H9 (cell line): Measurements from ENCODE around the gene KCNH2. TPM values are rescaled to one million over a fixed set of nuclear protein-coding genes. Genes with fewer than 3 reads are reported as not detected.

Source experiments
- DNase-seq: peaks from one replicate; pipeline ENCODE4 v3.0.0-alpha.2; 2017
- H2AFZ ChIP-seq: one replicate; pipeline ENCODE4 v1.6.1; 2013; ENCODE audit warnings: mild to moderate bottlenecking, low read length, control low read depth, moderate library complexity
- H2AK5ac ChIP-seq: 2 replicates; pipeline ENCODE4 v1.6.1; 2013; ENCODE audit warnings: low read length, control low read depth, mixed read lengths; ENCODE audit not compliant: insufficient read length
- H2BK120ac ChIP-seq: one replicate; pipeline ENCODE4 v1.6.1; 2013; ENCODE audit warnings: low read depth, mild to moderate bottlenecking, low read length, control low read depth, inconsistent platforms; ENCODE audit not compliant: poor library complexity, severe bottlenecking
- H2BK12ac ChIP-seq: 2 replicates; pipeline ENCODE4 v1.6.1; 2013; ENCODE audit warnings: low read length, control low read depth, mixed read lengths, low read depth; ENCODE audit not compliant: insufficient read length
- H2BK15ac ChIP-seq: 2 replicates; pipeline ENCODE4 v1.6.1; 2013; ENCODE audit warnings: low read depth, low read length, control low read depth
- H2BK20ac ChIP-seq: one replicate; pipeline ENCODE4 v1.6.1; 2013; ENCODE audit warnings: low read depth, mild to moderate bottlenecking, low read length, control low read depth, inconsistent platforms; ENCODE audit not compliant: poor library complexity, severe bottlenecking
- H2BK5ac ChIP-seq: 2 replicates; pipeline ENCODE4 v1.6.1; 2013; ENCODE audit warnings: low read length, control low read depth, mixed read lengths; ENCODE audit not compliant: insufficient read length
- H3K14ac ChIP-seq: 2 replicates; pipeline ENCODE4 v1.6.1; 2013; ENCODE audit warnings: low read length, control low read depth; ENCODE audit not compliant: insufficient read depth
- H3K18ac ChIP-seq: 2 replicates; pipeline ENCODE4 v1.6.1; 2013; ENCODE audit warnings: low read depth, mild to moderate bottlenecking, mixed read lengths, low read length, control low read depth; ENCODE audit not compliant: insufficient read length
- H3K23ac ChIP-seq: 2 replicates; pipeline ENCODE4 v1.6.1; 2013; ENCODE audit warnings: low read length, control low read depth, mixed read lengths, low read depth; ENCODE audit not compliant: insufficient read length
- H3K23me2 ChIP-seq: 2 replicates; pipeline ENCODE4 v1.6.1; 2013; ENCODE audit warnings: low read depth, mild to moderate bottlenecking, mixed read lengths, low read length, control low read depth; ENCODE audit not compliant: insufficient read length, poor library complexity, severe bottlenecking
- H3K27ac ChIP-seq: 2 replicates; pipeline ENCODE4 v1.5.1; 2013; ENCODE audit warnings: low read length, control low read depth, mixed read lengths, low read depth; ENCODE audit not compliant: insufficient read length
- H3K27me3 ChIP-seq: 2 replicates; pipeline ENCODE4 v1.6.1; 2013; ENCODE audit warnings: low read length, control low read depth, inconsistent platforms; ENCODE audit not compliant: insufficient read depth
- H3K4ac ChIP-seq: 2 replicates; pipeline ENCODE4 v1.6.1; 2013; ENCODE audit warnings: low read depth, mild to moderate bottlenecking, control low read depth, inconsistent platforms, low read length, moderate library complexity
- H3K4me1 ChIP-seq: 2 replicates; pipeline ENCODE4 v1.6.1; 2013; ENCODE audit warnings: low read length, control low read depth, inconsistent platforms; ENCODE audit not compliant: insufficient read depth
- H3K4me2 ChIP-seq: 2 replicates; pipeline ENCODE4 v1.6.1; 2013; ENCODE audit warnings: low read length, control low read depth, mixed read lengths; ENCODE audit not compliant: insufficient read length, insufficient read depth
- H3K56ac ChIP-seq: 2 replicates; pipeline ENCODE4 v1.6.1; 2013; ENCODE audit warnings: low read depth, mild to moderate bottlenecking, mixed read lengths, low read length, control low read depth; ENCODE audit not compliant: insufficient read length
- H3K79me1 ChIP-seq: 2 replicates; pipeline ENCODE4 v1.6.1; 2013; ENCODE audit warnings: low read depth, mild to moderate bottlenecking, moderate library complexity, low read length, control low read depth, inconsistent platforms; ENCODE audit not compliant: insufficient read depth, poor library complexity, severe bottlenecking
- H3K79me2 ChIP-seq: 2 replicates; pipeline ENCODE4 v1.6.1; 2013; ENCODE audit warnings: low read length, control low read depth, inconsistent platforms; ENCODE audit not compliant: insufficient read depth
- H3K9ac ChIP-seq: 2 replicates; pipeline ENCODE4 v1.6.1; 2013; ENCODE audit warnings: low read length, control low read depth, mixed read lengths; ENCODE audit not compliant: insufficient read length; ENCODE audit errors: extremely low read depth
- H3K9me3 ChIP-seq: one replicate; pipeline ENCODE4 v1.6.1; 2013; ENCODE audit warnings: low read depth, low read length, inconsistent platforms; ENCODE audit not compliant: control insufficient read depth
- H3T11ph ChIP-seq: one replicate; pipeline ENCODE4 v1.6.1; 2013; ENCODE audit warnings: mild to moderate bottlenecking, low read length, control low read depth, inconsistent platforms
- H4K20me1 ChIP-seq: one replicate; pipeline ENCODE4 v1.6.1; 2013; ENCODE audit not compliant: control insufficient read depth, insufficient read length, insufficient read depth
- H4K5ac ChIP-seq: 2 replicates; pipeline ENCODE4 v1.6.1; 2013; ENCODE audit warnings: low read depth, mild to moderate bottlenecking, mixed read lengths, low read length, control low read depth; ENCODE audit not compliant: insufficient read length
- H4K8ac ChIP-seq: replicated peaks from 2 replicates; pipeline ENCODE4 v1.6.1; 2013; ENCODE audit warnings: low read length, control low read depth, mixed read lengths, low read depth; ENCODE audit not compliant: insufficient read length
- H4K91ac ChIP-seq: 2 replicates; pipeline ENCODE4 v1.6.1; 2013; ENCODE audit warnings: low read depth, mild to moderate bottlenecking, moderate library complexity, mixed read lengths, low read length, control low read depth; ENCODE audit not compliant: insufficient read length
- H3K27ac Mint-ChIP-seq, 3 experiments: 2 replicates in 2 of 3; 3 replicates in 1 of 3; pipeline ENCODE4 v1.8.0; 2020 to 2021; ENCODE audit warnings: mixed read lengths in 3 of 3, mild to moderate bottlenecking in 1 of 3, moderate library complexity in 1 of 3
- H3K27me3 Mint-ChIP-seq: 2 replicates; pipeline ENCODE4 v1.8.0; 2021; ENCODE audit warnings: low read depth, mild to moderate bottlenecking, moderate library complexity, mixed read lengths
- H3K36me3 Mint-ChIP-seq, 3 experiments: 2 replicates in 2 of 3; 3 replicates in 1 of 3; pipeline ENCODE4 v1.8.0; 2020 to 2021; ENCODE audit warnings: low read depth in 3 of 3, mixed read lengths in 3 of 3; ENCODE audit not compliant: insufficient read depth in 1 of 3
- H3K4me1 Mint-ChIP-seq, 2 experiments: 2 replicates each; pipeline ENCODE4 v1.8.0; 2020; ENCODE audit warnings: mixed read lengths in 2 of 2
- H3K4me3 Mint-ChIP-seq, 2 experiments: 2 replicates in 1 of 2; 3 replicates in 1 of 2; pipeline ENCODE4 v1.8.0; 2020 to 2021; ENCODE audit warnings: mild to moderate bottlenecking in 2 of 2, mixed read lengths in 2 of 2, moderate library complexity in 1 of 2
- H3K9me3 Mint-ChIP-seq, 2 experiments: 2 replicates in 1 of 2; 3 replicates in 1 of 2; pipeline ENCODE4 v1.8.0; 2020; ENCODE audit warnings: mild to moderate bottlenecking in 2 of 2, mixed read lengths in 2 of 2, moderate library complexity in 1 of 2
- CTCF ChIP-seq: fragments of 200-600 bp; sonication (generic); conservative IDR thresholded peaks from 3 replicates; pipeline ENCODE4 v1.8.0; 2021; ENCODE audit warnings: antibody characterized with exemption, mild to moderate bottlenecking
- WGBS: extraction: QIAGEN DNeasy Blood & Tissue Kit; methylation state at CpG from one replicate; pipeline ENCODE4 v1.1.7; 2013; ENCODE audit warnings: missing lambda C conversion rate, low lambda C conversion rate, mixed read lengths; ENCODE audit not compliant: insufficient read length; ENCODE audit errors: extremely low coverage; 5-methylcytosine and 5-hydroxymethylcytosine counted together
- total RNA-seq: library from RNA; stranded (reverse); gene quantifications from 2 replicates; pipeline ENCODE4 v1.2.1, GENCODE V29; 2021

The KCNH2 gene
- total RNA-seq, 1 experiment from 2014 or later: 4.5 TPM

- Histone ChIP-seq H3T11ph (no peak overlapping the region), H2BK15ac (no peak overlapping the region), H3K79me1 (no peaks in the 10 kb centered on the region), H3K56ac (no peak overlapping the region), H3K9ac (no peak overlapping the region), H2AFZ (no peak overlapping the region), H3K4ac (no peak overlapping the region), H4K5ac (no peak overlapping the region), H3K18ac (no peak overlapping the region), H4K8ac (no peak overlapping the region), H3K4me1 (no peaks in the 10 kb centered on the region), H3K27ac (no peak overlapping the region), H2BK12ac (no peak overlapping the region), H3K27me3 (no peaks in the 10 kb centered on the region), H3K4me2 (no peak overlapping the region), H4K20me1 (no peaks in the 10 kb centered on the region), H3K23me2 (no peaks in the 10 kb centered on the region), H3K14ac (no peak overlapping the region), H4K91ac (no peak overlapping the region), H2BK120ac (no peak overlapping the region), H2BK20ac (no peak overlapping the region), H3K79me2 (no peaks in the 10 kb centered on the region), H3K9me3 (no peaks in the 10 kb centered on the region), H2BK5ac (no peak overlapping the region), H2AK5ac (no peak overlapping the region), H3K23ac (no peak overlapping the region)
- WGBS: no CpG with 5 or more reads among the region's 3 CpGs
- Mint-ChIP-seq H3K4me1 (no peaks in the 10 kb centered on the region), H3K27ac (no peak overlapping the region), H3K9me3 (no peaks in the 10 kb centered on the region), H3K36me3 (no peaks in the 10 kb centered on the region), H3K27me3 (peaks cover 11% of the 10 kb centered on the region), H3K4me3 (no peak overlapping the region)
- TF ChIP-seq CTCF: no peak
- DNase-seq: no peak
These were observed 49.6 kb downstream of the KCNH2 start for GRCh38 chr7:150928541-150928940.
